ENCODE data around the gene OR8G5.

Gene OR8G5

GRCh38 chr11:124311670-124312069 is 55.5 kb downstream of the OR8G5 start:
- DNase-seq (ENCODE audit: low spot score), result no peak
- no peak overlapping the region for H3K4me3 ChIP-seq
- TF ChIP-seq, protein P1, sequence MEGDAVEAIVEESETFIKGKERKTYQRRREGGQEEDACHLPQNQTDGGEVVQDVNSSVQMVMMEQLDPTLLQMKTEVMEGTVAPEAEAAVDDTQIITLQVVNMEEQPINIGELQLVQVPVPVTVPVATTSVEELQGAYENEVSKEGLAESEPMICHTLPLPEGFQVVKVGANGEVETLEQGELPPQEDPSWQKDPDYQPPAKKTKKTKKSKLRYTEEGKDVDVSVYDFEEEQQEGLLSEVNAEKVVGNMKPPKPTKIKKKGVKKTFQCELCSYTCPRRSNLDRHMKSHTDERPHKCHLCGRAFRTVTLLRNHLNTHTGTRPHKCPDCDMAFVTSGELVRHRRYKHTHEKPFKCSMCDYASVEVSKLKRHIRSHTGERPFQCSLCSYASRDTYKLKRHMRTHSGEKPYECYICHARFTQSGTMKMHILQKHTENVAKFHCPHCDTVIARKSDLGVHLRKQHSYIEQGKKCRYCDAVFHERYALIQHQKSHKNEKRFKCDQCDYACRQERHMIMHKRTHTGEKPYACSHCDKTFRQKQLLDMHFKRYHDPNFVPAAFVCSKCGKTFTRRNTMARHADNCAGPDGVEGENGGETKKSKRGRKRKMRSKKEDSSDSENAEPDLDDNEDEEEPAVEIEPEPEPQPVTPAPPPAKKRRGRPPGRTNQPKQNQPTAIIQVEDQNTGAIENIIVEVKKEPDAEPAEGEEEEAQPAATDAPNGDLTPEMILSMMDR (IDR thresholded peaks at IDR 0.05), result no peak
- H3K27ac ChIP-seq, result no peak overlapping the region

DNA sequence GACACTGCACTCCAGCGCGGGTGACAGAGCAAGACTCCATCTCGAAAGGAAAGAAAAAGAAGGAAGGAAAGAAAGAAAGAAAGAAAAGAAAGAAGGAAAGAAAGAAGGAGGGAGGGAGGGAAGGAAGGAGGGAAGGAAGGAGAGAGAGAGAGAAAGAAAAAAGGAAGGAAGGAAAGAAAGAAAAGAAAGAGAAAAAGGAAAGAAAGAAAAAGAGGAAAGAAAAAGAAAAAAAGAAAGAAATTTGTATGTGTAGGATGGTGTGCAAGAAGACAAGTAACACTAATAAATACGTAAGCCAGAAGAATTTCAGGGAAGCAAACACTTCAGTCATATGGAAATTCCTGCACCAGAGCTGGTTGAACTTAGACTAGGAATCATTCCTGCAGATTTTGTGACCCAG is 57.0 kb downstream of the OR8G5 start:
- DNase-seq (ENCODE audit: low spot score), result no peak
- H3K27ac ChIP-seq, result no peak overlapping the region
- TF ChIP-seq, protein P1 (IDR thresholded peaks at IDR 0.05), result no peak
- H3K4me3 ChIP-seq, result no peak overlapping the region

DNA sequence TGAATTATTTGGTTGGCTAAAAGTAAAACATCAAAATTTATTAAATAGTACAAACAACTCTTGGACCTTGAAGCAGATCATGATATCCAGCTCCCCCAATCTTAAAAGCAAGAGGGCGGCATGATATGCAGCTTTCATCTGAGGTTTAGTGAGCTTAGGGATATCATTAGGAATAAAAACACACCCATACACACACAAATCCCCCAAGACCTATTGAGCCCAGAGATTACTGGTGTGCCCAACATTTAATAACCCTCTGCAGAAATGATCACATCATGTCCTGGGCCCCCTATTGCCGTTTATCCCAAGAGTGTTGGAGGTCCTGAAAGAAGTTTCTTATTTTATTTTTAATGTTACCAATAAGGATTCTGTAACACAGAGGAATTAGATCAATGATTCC is 57.7 kb downstream of the OR8G5 start, which contains the start of gene OR8D1:
OR8D1 (minus strand) TSS at position 101 of the 400 bp plus-strand sequence. CDS start 3,183 bp downstream, outside the sequence.
- DNase-seq (ENCODE audit: low spot score), result no peak
- TF ChIP-seq, protein P1 (IDR thresholded peaks at IDR 0.05), result no peak
- Histone ChIP-seq H3K27ac (no peak within 1 kb of the TSS), H3K4me3 (no peak within 1 kb of the TSS)

- Histone ChIP-seq H3K27ac (no peak overlapping the region), H3K4me3 (no peak overlapping the region)
- DNase-seq (ENCODE audit: low spot score), result no peak
- TF ChIP-seq, protein P1 (IDR thresholded peaks at IDR 0.05), result no peak
These were observed 58.9 kb downstream of the OR8G5 start for GRCh38 chr11:124315052-124315451.

Data from coronary artery (tissue), 2 donors.